Mammary epithelial cell (primary cell): ENCODE data around the gene PLEKHM3.

ENCODE experiments used
- CTCF ChIP-seq, 2 donors: IDR thresholded peaks in 1 of 2; conservative IDR thresholded peaks in 1 of 2; 2 replicates each; pipeline ENCODE4 v1.5.1; 2011 to 2012; ENCODE audit warnings: inconsistent platforms in 2 of 2, low read length in 2 of 2, mild to moderate bottlenecking in 2 of 2, control low read depth in 1 of 2, low read depth in 1 of 2; ENCODE audit not compliant: insufficient read depth in 1 of 2; ENCODE audit errors: extremely low read depth in 1 of 2
- EZH2 ChIP-seq: IDR thresholded peaks from 2 replicates; pipeline ENCODE4 v1.6.1; 2012; ENCODE audit warnings: low read length, inconsistent platforms, borderline replicate concordance

GRCh38 chr2:208031608-208032019, 6.3 kb upstream of the PLEKHM3 start:
- no peak for TF ChIP-seq CTCF (conservative IDR thresholded peaks at IDR 0.05 in 1 of 2, IDR thresholded peaks at IDR 0.05 in 1 of 2; ENCODE audit: extremely low read depth in 1 of 2, insufficient read depth in 1 of 2, low read depth in 1 of 2, low read length in 2 of 2)
- TF ChIP-seq EZH2: no peak
